Measurements from ENCODE around the gene MAP2K6.

MAP2K6 gene

GRCh38 chr17:69508814-69509213 lies 94.3 kb downstream of the MAP2K6 start:
- TF ChIP-seq, protein P1, sequence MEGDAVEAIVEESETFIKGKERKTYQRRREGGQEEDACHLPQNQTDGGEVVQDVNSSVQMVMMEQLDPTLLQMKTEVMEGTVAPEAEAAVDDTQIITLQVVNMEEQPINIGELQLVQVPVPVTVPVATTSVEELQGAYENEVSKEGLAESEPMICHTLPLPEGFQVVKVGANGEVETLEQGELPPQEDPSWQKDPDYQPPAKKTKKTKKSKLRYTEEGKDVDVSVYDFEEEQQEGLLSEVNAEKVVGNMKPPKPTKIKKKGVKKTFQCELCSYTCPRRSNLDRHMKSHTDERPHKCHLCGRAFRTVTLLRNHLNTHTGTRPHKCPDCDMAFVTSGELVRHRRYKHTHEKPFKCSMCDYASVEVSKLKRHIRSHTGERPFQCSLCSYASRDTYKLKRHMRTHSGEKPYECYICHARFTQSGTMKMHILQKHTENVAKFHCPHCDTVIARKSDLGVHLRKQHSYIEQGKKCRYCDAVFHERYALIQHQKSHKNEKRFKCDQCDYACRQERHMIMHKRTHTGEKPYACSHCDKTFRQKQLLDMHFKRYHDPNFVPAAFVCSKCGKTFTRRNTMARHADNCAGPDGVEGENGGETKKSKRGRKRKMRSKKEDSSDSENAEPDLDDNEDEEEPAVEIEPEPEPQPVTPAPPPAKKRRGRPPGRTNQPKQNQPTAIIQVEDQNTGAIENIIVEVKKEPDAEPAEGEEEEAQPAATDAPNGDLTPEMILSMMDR (conservative IDR thresholded peaks at IDR 0.05): no peak
- TF ChIP-seq ZFX (IDR thresholded peaks at IDR 0.05): no peak
- no peak overlapping the region for H3K27ac ChIP-seq

GRCh38 chr17:69511250-69511649 lies 96.8 kb downstream of the MAP2K6 start:
- no peak for TF ChIP-seq ZFX (IDR thresholded peaks at IDR 0.05)
- TF ChIP-seq, protein P1 (conservative IDR thresholded peaks at IDR 0.05): no peak

DNA sequence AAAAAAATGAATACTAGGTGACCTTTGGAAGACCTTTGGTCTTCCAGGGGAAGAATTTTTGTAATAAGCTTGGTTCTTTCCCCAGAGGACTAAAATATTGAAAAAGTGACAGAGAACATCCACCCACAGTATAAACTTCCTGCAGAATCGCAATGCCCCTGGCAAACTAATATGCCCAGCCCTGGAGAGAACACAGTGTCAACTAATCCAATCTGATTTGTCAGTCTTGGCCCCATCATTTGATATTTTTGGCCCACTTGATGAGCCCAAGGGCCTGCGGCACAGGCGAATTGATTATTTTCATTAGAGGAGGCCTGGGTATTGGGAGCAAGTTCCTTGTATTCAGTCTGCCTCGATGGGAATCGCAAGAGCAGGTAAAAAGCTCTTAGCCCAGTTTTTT lies 98.4 kb downstream of the MAP2K6 start:
- TF ChIP-seq ZFX (IDR thresholded peaks at IDR 0.05): no peak
- TF ChIP-seq, protein P1 (conservative IDR thresholded peaks at IDR 0.05): no peak
- H3K27ac ChIP-seq: no peak overlapping the region

More at GRCh38 chr17:69511250-69511649, 96.8 kb downstream of the MAP2K6 start:
- H3K27ac ChIP-seq: no peak overlapping the region

DNA sequence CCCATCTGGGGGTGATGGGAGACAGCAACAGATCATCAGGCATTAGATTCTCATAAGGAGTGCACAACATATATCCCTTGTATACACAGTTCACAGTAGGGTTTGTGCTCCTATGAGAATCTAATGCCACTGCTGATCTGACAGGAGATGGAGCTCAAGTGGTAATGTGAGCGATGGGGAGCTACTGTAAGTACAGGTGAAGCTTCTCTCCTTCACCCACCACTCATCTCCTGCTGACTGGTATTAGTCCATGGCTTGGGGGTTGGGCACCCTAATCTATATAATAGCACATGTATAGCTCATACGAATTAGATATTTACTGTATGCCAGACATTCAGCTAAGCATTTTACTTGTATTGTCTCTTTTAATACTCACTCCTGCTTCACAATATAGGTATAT lies 101.7 kb downstream of the MAP2K6 start:
- no peak overlapping the region for H3K27ac ChIP-seq
- no peak for TF ChIP-seq ZFX (IDR thresholded peaks at IDR 0.05)
- TF ChIP-seq, protein P1 (conservative IDR thresholded peaks at IDR 0.05): no peak

GRCh38 chr17:69516911-69517310 lies 102.4 kb downstream of the MAP2K6 start:
- no peak overlapping the region for H3K27ac ChIP-seq
- no peak for TF ChIP-seq ZFX (IDR thresholded peaks at IDR 0.05)
- TF ChIP-seq, protein P1 (conservative IDR thresholded peaks at IDR 0.05): no peak

GRCh38 chr17:69518951-69519350 lies 104.5 kb downstream of the MAP2K6 start:
- TF ChIP-seq, protein P1 (conservative IDR thresholded peaks at IDR 0.05): no peak
- TF ChIP-seq ZFX (IDR thresholded peaks at IDR 0.05): no peak
- no peak overlapping the region for H3K27ac ChIP-seq

DNA sequence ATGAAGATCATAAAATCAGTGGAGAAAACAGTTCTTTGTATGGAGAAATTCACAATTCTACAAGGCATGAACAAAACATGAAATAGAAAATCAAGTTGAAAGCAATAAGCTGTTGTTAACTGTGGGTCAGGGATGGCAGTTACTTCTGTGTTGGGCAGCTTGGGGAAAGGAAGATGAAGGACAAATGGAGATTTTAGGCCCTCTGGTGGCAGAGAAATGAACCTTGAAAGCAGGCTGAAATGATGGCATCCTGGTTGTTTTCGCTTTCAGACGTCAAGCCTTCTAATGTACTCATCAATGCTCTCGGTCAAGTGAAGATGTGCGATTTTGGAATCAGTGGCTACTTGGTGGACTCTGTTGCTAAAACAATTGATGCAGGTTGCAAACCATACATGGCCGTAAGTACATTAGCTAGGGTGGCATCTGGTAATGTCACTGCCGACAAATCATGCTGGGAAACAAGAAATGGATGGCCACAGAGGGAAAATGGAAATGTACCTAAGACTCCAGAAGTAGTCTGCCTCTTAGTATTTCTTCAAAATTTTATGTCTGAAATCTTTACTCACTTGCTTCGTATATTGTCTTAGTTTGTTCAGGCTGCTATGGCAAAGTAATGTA lies 108.9 kb downstream of the MAP2K6 start:
- TF ChIP-seq ZFX (IDR thresholded peaks at IDR 0.05): no peak
- TF ChIP-seq, protein P1 (conservative IDR thresholded peaks at IDR 0.05): peak; percentile 80
- no peak overlapping the region for H3K27ac ChIP-seq

Measured in C4-2B (cell line).